Neuronal stem cell (in vitro differentiated cells): ENCODE measurements around the gene CPT1A.

Experiments
- DNase-seq: peaks from one replicate; pipeline ENCODE4 v3.0.0-alpha.2; 2013; ENCODE audit warnings: low spot score
- H2AFZ ChIP-seq: one replicate; pipeline ENCODE4 v1.6.1; 2013; ENCODE audit warnings: mild to moderate bottlenecking, low read length, inconsistent platforms
- H2AK5ac ChIP-seq: 2 replicates; pipeline ENCODE4 v1.6.1; 2013; ENCODE audit warnings: low read depth, mild to moderate bottlenecking, inconsistent platforms, low read length, moderate library complexity, mixed read lengths
- H2BK120ac ChIP-seq: 2 replicates; pipeline ENCODE4 v1.6.1; 2013; ENCODE audit warnings: low read depth, mild to moderate bottlenecking, inconsistent platforms, low read length, moderate library complexity, mixed read lengths
- H2BK12ac ChIP-seq: one replicate; pipeline ENCODE4 v1.6.1; 2013; ENCODE audit warnings: low read length, inconsistent platforms
- H2BK15ac ChIP-seq: 2 replicates; pipeline ENCODE4 v1.6.1; 2013; ENCODE audit warnings: mild to moderate bottlenecking, low read length, inconsistent platforms, mixed read lengths
- H2BK5ac ChIP-seq: one replicate; pipeline ENCODE4 v1.6.1; 2013; ENCODE audit warnings: inconsistent platforms, mild to moderate bottlenecking, low read length, moderate library complexity
- H3K14ac ChIP-seq: one replicate; pipeline ENCODE4 v1.6.1; 2013; ENCODE audit warnings: low read length, inconsistent platforms
- H3K18ac ChIP-seq: 2 replicates; pipeline ENCODE4 v1.6.1; 2013; ENCODE audit warnings: low read length, inconsistent platforms
- H3K23ac ChIP-seq: 2 replicates; pipeline ENCODE4 v1.6.1; 2013; ENCODE audit warnings: low read depth, mild to moderate bottlenecking, mixed read lengths, low read length, inconsistent platforms; ENCODE audit not compliant: poor library complexity
- H3K27ac ChIP-seq: replicated peaks from 3 replicates; pipeline ENCODE4 v1.5.1; 2013; ENCODE audit warnings: low read length, inconsistent platforms
- H3K27me3 ChIP-seq, 3 experiments: 2 replicates each; pipeline ENCODE4 v1.6.1; 2013; ENCODE audit warnings: low read length in 3 of 3, mild to moderate bottlenecking in 2 of 3, inconsistent platforms in 1 of 3, low read depth in 1 of 3, mixed read lengths in 1 of 3, moderate library complexity in 1 of 3; ENCODE audit not compliant: control insufficient read depth in 3 of 3, insufficient read depth in 3 of 3
- H3K36me3 ChIP-seq, 2 donors: replicated peaks in 1 of 2; 2 replicates each; pipeline ENCODE4 v1.6.1; 2013; ENCODE audit warnings: low read length in 2 of 2; ENCODE audit not compliant: control insufficient read depth in 2 of 2, insufficient read depth in 2 of 2
- H3K4ac ChIP-seq: 2 replicates; pipeline ENCODE4 v1.6.1; 2013; ENCODE audit warnings: inconsistent platforms, mild to moderate bottlenecking, low read length, moderate library complexity
- H3K4me1 ChIP-seq, 2 donors: 1 replicate in 1 of 2; 2 replicates in 1 of 2; pipeline ENCODE4 v1.6.1; 2013; ENCODE audit warnings: low read length in 2 of 2, low read depth in 1 of 2; ENCODE audit not compliant: control insufficient read depth in 2 of 2, insufficient read depth in 1 of 2
- H3K4me2 ChIP-seq: one replicate; pipeline ENCODE4 v1.6.1; 2013; ENCODE audit warnings: mild to moderate bottlenecking, low read length, inconsistent platforms; ENCODE audit not compliant: insufficient read depth, poor library complexity, severe bottlenecking
- H3K4me3 ChIP-seq, 2 donors: 2 replicates each; pipeline ENCODE4 v1.5.1; 2013; ENCODE audit warnings: low read length in 2 of 2, mild to moderate bottlenecking in 2 of 2, inconsistent platforms in 1 of 2, moderate library complexity in 1 of 2
- H3K79me1 ChIP-seq: one replicate; pipeline ENCODE4 v1.6.1; 2013; ENCODE audit warnings: low read depth, mild to moderate bottlenecking, inconsistent platforms, low read length, moderate library complexity
- H3K9ac ChIP-seq: one replicate; pipeline ENCODE4 v1.6.1; 2013; ENCODE audit warnings: mild to moderate bottlenecking, low read depth, low read length, inconsistent platforms; ENCODE audit not compliant: poor library complexity
- H3K9me3 ChIP-seq, 2 donors: replicated peaks in 1 of 2; 2 replicates each; pipeline versions ENCODE3 to v1.6.1; 2013; ENCODE audit warnings: low read length in 2 of 2, mild to moderate bottlenecking in 2 of 2, inconsistent platforms in 1 of 2, low read depth in 1 of 2, mixed read lengths in 1 of 2, moderate library complexity in 1 of 2; ENCODE audit not compliant: control insufficient read depth in 2 of 2, insufficient read depth in 1 of 2
- H4K8ac ChIP-seq: one replicate; pipeline ENCODE4 v1.6.1; 2013; ENCODE audit warnings: low read depth, mild to moderate bottlenecking, inconsistent platforms, low read length, moderate library complexity
- H4K91ac ChIP-seq: one replicate; pipeline ENCODE4 v1.6.1; 2013; ENCODE audit warnings: low read length, low read depth, mild to moderate bottlenecking, inconsistent platforms; ENCODE audit not compliant: poor library complexity
- WGBS, 2 donors: extraction: QIAGEN DNeasy Blood & Tissue Kit; methylation state at CpG; one replicate each; pipeline ENCODE4 v1.1.7; 2013; ENCODE audit warnings: missing lambda C conversion rate in 2 of 2, mixed read lengths in 1 of 2; ENCODE audit not compliant: insufficient read length in 2 of 2, insufficient replicate concordance in 1 of 2; ENCODE audit errors: extremely low coverage in 2 of 2; 5-methylcytosine and 5-hydroxymethylcytosine counted together

The CPT1A gene

GRCh38 chr11:68831124-68831523 lies 10.6 kb downstream of the CPT1A start:
- H2BK12ac ChIP-seq, result no peak overlapping the region
- no peak overlapping the region for H3K14ac ChIP-seq
- no peak overlapping the region for H2BK5ac ChIP-seq
- H2BK120ac ChIP-seq, result no peak overlapping the region
- H4K91ac ChIP-seq, result no peak overlapping the region
- H2BK15ac ChIP-seq, result no peak overlapping the region
- H3K4me3 ChIP-seq, result no peak overlapping the region
- no peaks in the 10 kb centered on the region for H3K79me1 ChIP-seq
- DNase-seq, result no peak
- H3K4ac ChIP-seq, result no peak overlapping the region
- H3K27me3 ChIP-seq, result peaks cover 0 to 24% (median 0%) of the 10 kb centered on the region in 3 experiments
- no peak overlapping the region for H3K27ac ChIP-seq
- no peak overlapping the region for H3K23ac ChIP-seq
- H3K9ac ChIP-seq, result no peak overlapping the region
- no peak overlapping the region for H4K8ac ChIP-seq
- H3K4me2 ChIP-seq, result no peak overlapping the region
- no peaks in the 10 kb centered on the region for H3K9me3 ChIP-seq
- H3K36me3 ChIP-seq, result no peaks in the 10 kb centered on the region
- no peak overlapping the region for H2AK5ac ChIP-seq
- no peak overlapping the region for H3K18ac ChIP-seq
- H2AFZ ChIP-seq, result no peak overlapping the region
- peaks cover 0 to 2% of the 10 kb centered on the region in 2 donors for H3K4me1 ChIP-seq
- 100% methylated on average over 1 of the region's 5 CpGs; no CpG with 5 or more reads in 1 of the 2 donors for WGBS, 2 donors

DNA sequence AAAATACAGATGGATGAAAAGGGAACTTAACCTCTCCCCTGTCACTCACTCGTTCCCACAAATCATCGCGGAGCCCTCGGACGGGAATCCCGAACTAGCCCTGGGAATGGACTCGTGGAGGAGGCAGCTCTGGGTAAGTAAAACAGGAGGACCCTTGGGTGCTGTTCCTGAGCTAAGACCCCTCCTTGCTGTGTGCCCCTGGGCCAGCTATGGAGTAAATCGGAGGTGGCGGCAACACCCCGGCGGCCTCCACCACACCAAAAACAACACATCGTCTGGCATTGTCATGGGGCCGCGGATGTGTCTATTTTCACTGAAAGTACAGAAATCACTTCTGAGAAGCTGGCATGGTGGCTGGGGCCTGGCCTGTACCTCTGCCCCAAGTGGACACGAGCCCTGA lies 12.1 kb downstream of the CPT1A start:
- no peaks in the 10 kb centered on the region for H3K36me3 ChIP-seq
- no peak overlapping the region for H3K4ac ChIP-seq
- no peak overlapping the region for H3K18ac ChIP-seq
- H4K91ac ChIP-seq, result no peak overlapping the region
- peaks cover 0 to 2% of the 10 kb centered on the region in 2 donors for H3K4me1 ChIP-seq
- no peaks in the 10 kb centered on the region for H3K9me3 ChIP-seq
- no peak for DNase-seq
- no peak overlapping the region for H3K14ac ChIP-seq
- H2BK12ac ChIP-seq, result no peak overlapping the region
- H3K27me3 ChIP-seq, result peaks cover 0 to 14% (median 2%) of the 10 kb centered on the region in 3 experiments
- H3K4me2 ChIP-seq, result no peak overlapping the region
- H3K4me3 ChIP-seq, result no peak overlapping the region
- no peak overlapping the region for H3K27ac ChIP-seq
- no peak overlapping the region for H4K8ac ChIP-seq
- no peak overlapping the region for H2BK120ac ChIP-seq
- H2BK15ac ChIP-seq, result no peak overlapping the region
- peaks cover 1% of the 10 kb centered on the region for H3K79me1 ChIP-seq
- no peak overlapping the region for H2AFZ ChIP-seq
- no peak overlapping the region for H3K23ac ChIP-seq
- H3K9ac ChIP-seq, result no peak overlapping the region
- no peak overlapping the region for H2AK5ac ChIP-seq
- H2BK5ac ChIP-seq, result no peak overlapping the region
- no CpG with 5 or more reads among the region's 15 CpGs for WGBS, 2 donors

GRCh38 chr11:68828957-68829356 lies 12.8 kb downstream of the CPT1A start:
- Histone ChIP-seq H2BK12ac (no peak overlapping the region), H3K18ac (no peak overlapping the region), H2BK15ac (no peak overlapping the region), H3K79me1 (peaks cover 1% of the 10 kb centered on the region), H3K4me2 (no peak overlapping the region), H3K4ac (no peak overlapping the region), H2BK5ac (peak overlapping the region; percentile 46), H3K27ac (no peak overlapping the region), H4K91ac (no peak overlapping the region), H2BK120ac (no peak overlapping the region), H3K9ac (no peak overlapping the region), H2AFZ (no peak overlapping the region), H4K8ac (no peak overlapping the region), H2AK5ac (no peak overlapping the region), H3K23ac (no peak overlapping the region), H3K36me3 (no peaks in the 10 kb centered on the region), H3K4me1 (peaks cover 0 to 2% of the 10 kb centered on the region in 2 donors), H3K27me3 (peaks cover 0 to 14% (median 2%) of the 10 kb centered on the region in 3 experiments), H3K9me3 (no peaks in the 10 kb centered on the region), H3K14ac (no peak overlapping the region), H3K4me3 (no peak overlapping the region)
- WGBS, 2 donors, result no CpG with 5 or more reads among the region's 12 CpGs
- no peak for DNase-seq

- Histone ChIP-seq H3K27me3 (peaks cover 0 to 14% (median 2%) of the 10 kb centered on the region in 3 experiments), H3K4me1 (peaks cover 0 to 2% of the 10 kb centered on the region in 2 donors), H2AFZ (no peak overlapping the region), H2BK15ac (no peak overlapping the region), H4K91ac (no peak overlapping the region), H3K79me1 (peaks cover 1% of the 10 kb centered on the region), H3K9ac (peak overlapping the region; percentile 16), H3K14ac (no peak overlapping the region), H3K4me3 (no peak overlapping the region), H3K4ac (no peak overlapping the region), H2BK5ac (peak overlapping the region; percentile 46), H3K18ac (peak overlapping the region; percentile 60), H4K8ac (no peak overlapping the region), H2BK12ac (peak overlapping the region; percentile 73), H3K36me3 (no peaks in the 10 kb centered on the region), H3K4me2 (no peak overlapping the region), H2BK120ac (no peak overlapping the region), H3K27ac (no peak overlapping the region), H3K23ac (no peak overlapping the region), H2AK5ac (peak overlapping the region; percentile 53), H3K9me3 (no peaks in the 10 kb centered on the region)
- no peak for DNase-seq
- WGBS, 2 donors, result no CpG with 5 or more reads among the region's 20 CpGs
These were observed 13.4 kb downstream of the CPT1A start for GRCh38 chr11:68828155-68828931.
